NT2/D1 (cell line): ENCODE measurements around the gene LARGE2.

ENCODE experiments used
- SUZ12 ChIP-seq: IDR thresholded peaks from 2 replicates; pipeline ENCODE4 v1.6.1; 2011; ENCODE audit not compliant: insufficient read length, insufficient read depth; ENCODE audit errors: extremely low read depth
- YY1 ChIP-seq: IDR thresholded peaks from 2 replicates; pipeline ENCODE4 v1.6.1; 2011; ENCODE audit not compliant: insufficient read length, insufficient read depth

GRCh38 chr11:45889555-45889954, 32.9 kb upstream of the LARGE2 start:
- TF ChIP-seq YY1 (no peak), SUZ12 (no peak)
